Measurements from ENCODE around the gene DUSP28.
"Not testable (repeated sequence)": the region's sequence is repeated elsewhere in the genome, so short reads cannot be mapped to it uniquely, and the experiment has no call there.

The DUSP28 gene

GRCh38 chr2:240561325-240561971 is 1.3 kb downstream of the DUSP28 start:
- DNase-seq: no peak

DNA sequence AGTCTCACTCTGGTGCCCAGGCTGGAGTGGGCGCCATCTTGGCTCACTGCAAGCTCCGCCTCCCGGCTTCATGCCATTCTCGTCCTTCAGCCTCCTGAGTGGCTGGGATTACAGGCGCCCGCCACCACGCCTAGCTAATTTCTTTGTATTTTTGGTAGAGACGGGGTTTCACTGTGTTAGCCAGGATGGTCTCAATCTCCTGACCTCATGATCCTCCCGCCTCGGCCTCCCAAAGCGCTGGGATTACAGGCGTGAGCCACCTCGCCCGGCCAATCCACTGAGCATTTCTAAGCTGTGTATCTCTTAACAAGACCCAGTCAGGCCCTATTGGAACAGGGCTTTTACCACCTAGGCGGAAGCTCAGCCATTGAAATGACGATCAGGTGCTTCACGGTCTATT is 3.1 kb downstream of the DUSP28 start:
- DNase-seq: not testable (repeated sequence)

- DNase-seq: no peak
These were observed 3.9 kb downstream of the DUSP28 start for GRCh38 chr2:240563951-240564560.

- no peak for DNase-seq
These were observed 4.6 kb downstream of the DUSP28 start for GRCh38 chr2:240564561-240565332.

GRCh38 chr2:240565333-240566202 is 5.4 kb downstream of the DUSP28 start:
- peak; percentile 10 to 67 (median 61) for DNase-seq

- peak; percentile 67 to 88 (median 80) for DNase-seq
These were observed 6.3 kb downstream of the DUSP28 start for GRCh38 chr2:240566203-240567136.

GRCh38 chr2:240567137-240567871 is 7.1 kb downstream of the DUSP28 start:
- peak in 1 of 3 experiments; percentile 42 for DNase-seq

GRCh38 chr2:240567872-240568677 is 7.9 kb downstream of the DUSP28 start, which contains the start of gene RNPEPL1:
Gene RNPEPL1, plus strand, starts transcription at chr2:240568484. Its CDS starts 103 bp downstream, at chr2:240568587.
- DNase-seq: peak; percentile 52 to 69 (median 67)

- peak; percentile 52 to 73 (median 67) for DNase-seq
These were observed 8.7 kb downstream of the DUSP28 start for GRCh38 chr2:240568678-240569522.

DNA sequence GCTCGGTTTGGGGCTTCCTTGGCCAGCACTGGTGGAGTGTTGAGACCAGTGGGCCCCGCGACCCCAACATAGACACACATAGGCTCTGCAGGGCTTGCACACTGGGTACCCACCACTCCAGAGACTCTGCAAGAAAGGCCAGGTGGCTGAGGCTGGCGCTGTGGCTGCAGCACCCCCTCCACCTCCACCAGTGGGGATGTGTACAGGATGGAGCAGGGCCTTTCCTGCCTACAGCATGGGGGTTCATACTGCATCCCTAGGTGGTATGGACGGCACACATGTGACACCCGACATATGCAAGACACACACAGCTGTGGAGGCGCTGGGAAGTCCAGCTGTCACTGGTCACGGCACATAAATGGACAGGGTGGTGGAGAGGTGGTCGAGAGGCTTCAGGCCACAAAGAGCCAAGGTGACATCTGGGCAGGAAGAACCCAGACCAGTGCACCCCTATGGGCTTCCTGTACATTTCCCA is 9.4 kb downstream of the DUSP28 start:
- no peak for DNase-seq

DNA sequence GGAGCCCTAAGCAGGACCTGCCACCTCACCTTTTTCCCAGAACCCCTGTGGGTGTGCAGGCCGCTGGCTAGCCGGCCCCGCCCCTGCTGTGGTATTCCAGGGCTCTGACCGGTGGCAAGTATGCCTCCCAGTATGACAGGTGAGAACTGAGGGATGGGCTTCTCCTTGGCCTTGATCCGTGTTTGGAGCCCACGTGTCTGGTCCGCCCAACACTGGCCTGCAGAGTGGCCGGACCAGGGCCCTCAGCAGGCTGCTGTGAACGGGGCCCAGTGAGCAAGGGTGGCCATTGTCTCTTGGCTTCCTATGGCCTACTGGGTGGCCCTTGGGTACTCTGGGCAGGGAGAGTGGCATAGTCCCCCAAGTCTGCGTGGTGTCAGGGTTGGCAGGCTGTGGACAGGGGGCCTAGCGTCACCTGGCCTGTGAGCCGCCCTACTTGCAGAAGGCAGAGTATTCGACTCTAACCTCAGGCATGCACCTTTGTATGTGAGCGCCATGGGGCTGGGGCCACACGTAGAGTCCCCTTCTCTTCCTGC is 9.9 kb downstream of the DUSP28 start:
- no peak for DNase-seq

GRCh38 chr2:240570531-240571313 is 10.6 kb downstream of the DUSP28 start:
- no peak for DNase-seq

GRCh38 chr2:240571314-240571973 is 11.3 kb downstream of the DUSP28 start:
- DNase-seq: no peak

DNA sequence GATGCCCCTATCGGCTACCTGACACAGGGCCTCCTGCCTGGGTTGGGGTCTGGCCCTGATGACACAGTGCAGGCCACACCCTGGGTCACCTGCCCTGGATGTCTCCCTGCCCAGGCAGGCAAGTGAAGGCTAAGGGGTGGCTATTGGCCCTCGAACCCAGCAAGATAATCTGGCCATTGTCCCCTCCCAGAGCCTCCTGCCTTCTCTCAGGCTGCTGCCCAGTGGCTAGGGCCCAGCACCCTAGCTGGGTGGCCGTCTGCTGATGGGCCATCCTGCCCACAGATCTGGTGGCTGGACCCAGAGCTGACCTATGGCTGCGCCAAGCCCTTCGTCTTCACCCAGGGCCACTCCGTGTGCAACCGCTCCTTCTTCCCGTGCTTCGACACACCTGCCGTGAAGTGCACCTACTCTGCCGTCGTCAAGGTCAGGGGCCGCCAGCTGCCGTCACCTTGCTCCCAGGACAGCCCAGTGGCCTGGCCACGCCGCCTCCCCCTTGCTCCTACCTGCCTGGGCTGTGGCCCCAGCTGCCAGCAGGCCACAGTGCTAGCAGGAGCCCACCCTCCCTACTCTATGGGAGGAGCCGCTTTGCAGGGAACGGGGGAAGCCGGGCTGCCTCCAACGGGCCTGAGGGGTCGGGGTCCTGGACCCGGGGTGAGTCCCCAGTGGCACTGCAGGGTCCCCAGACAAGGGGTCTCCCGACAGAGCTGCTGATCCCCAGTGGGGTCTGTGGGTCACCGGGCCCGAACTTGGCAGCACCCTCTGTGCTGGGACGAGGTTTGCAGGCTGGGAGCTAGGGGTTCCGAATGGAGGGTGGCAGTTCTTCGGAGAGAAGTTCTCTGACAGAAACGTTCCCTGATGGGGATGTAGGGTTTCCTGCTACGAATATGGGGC is 12.2 kb downstream of the DUSP28 start:
- no peak for DNase-seq

- no peak for DNase-seq
These were observed 12.9 kb downstream of the DUSP28 start for GRCh38 chr2:240573071-240573515.
